B cell (primary cell): ENCODE results near the gene ABCD4. TPM values are rescaled to one million over a fixed set of nuclear protein-coding genes. Genes with fewer than 3 reads are reported as not detected.

Source experiments
- ATAC-seq: fragments of 200-7000 bp; cut with Tn5 transposase; one replicate; pipeline ENCODE4 v1.10.0; 2021; ENCODE audit warnings: low read depth, mild to moderate bottlenecking, moderate number of reproducible peaks, moderate library complexity
- CTCF ChIA-PET: fragments of 350-600 bp; sonication (Branson Sonifier 250); formaldehyde crosslinking; loops from one replicate; lab custom pipeline; 2021; ENCODE audit warnings: antibody characterized with exemption, inconsistent platforms; lab: Charles Lee
- POLR2A ChIA-PET: fragments of 350-600 bp; sonication (Branson Sonifier 250); formaldehyde crosslinking; loops from one replicate; lab custom pipeline; 2021; ENCODE audit warnings: antibody characterized with exemption; lab: Charles Lee
- DNase-seq: peaks from one replicate; pipeline ENCODE4 v3.0.0; 2013
- H2AFZ ChIP-seq: 2 replicates; pipeline ENCODE4 v1.6.1; 2012; ENCODE audit warnings: mild to moderate bottlenecking, low read depth, low read length; ENCODE audit not compliant: insufficient read depth, poor library complexity, severe bottlenecking
- H3K27ac ChIP-seq, 2 donors: 1 replicate in 1 of 2; 2 replicates in 1 of 2; pipeline ENCODE4 v1.5.1; 2012 to 2013; ENCODE audit warnings: low read length in 2 of 2, mild to moderate bottlenecking in 2 of 2, moderate library complexity in 1 of 2
- H3K27me3 ChIP-seq, 4 experiments: fragments of 200-600 bp in 1 of 4; sonication (generic) in 1 of 4; replicated peaks in 1 of 4; 1 replicate in 2 of 4; 2 replicates in 2 of 4; pipeline versions ENCODE4 v1.6.1 to v1.7.0; 2013 to 2016; ENCODE audit warnings: low read length in 3 of 4, mild to moderate bottlenecking in 2 of 4, mixed read lengths in 1 of 4, moderate library complexity in 1 of 4; ENCODE audit not compliant: insufficient read depth in 4 of 4, control insufficient read depth in 3 of 4; ENCODE audit errors: control extremely low read depth in 1 of 4
- H3K36me3 ChIP-seq, 2 experiments: replicated peaks in 1 of 2; 1 replicate in 1 of 2; 2 replicates in 1 of 2; pipeline versions ENCODE4 v1.6.1 to v1.7.1; 2013; ENCODE audit warnings: low read length in 1 of 2; ENCODE audit not compliant: insufficient read depth in 2 of 2, control insufficient read depth in 1 of 2; ENCODE audit errors: control extremely low read depth in 1 of 2, extremely low read depth in 1 of 2
- H3K4me1 ChIP-seq, 2 donors: fragments of 200-600 bp in 1 of 2; sonication (generic) in 1 of 2; 1 replicate in 1 of 2; 2 replicates in 1 of 2; pipeline versions ENCODE4 v1.5.1 to v1.6.1; 2013 to 2017; ENCODE audit warnings: low read length in 2 of 2; ENCODE audit not compliant: control insufficient read depth in 2 of 2, insufficient read depth in 2 of 2
- H3K4me2 ChIP-seq: replicated peaks from 2 replicates; pipeline ENCODE3; 2012; ENCODE audit warnings: mild to moderate bottlenecking, low read depth, low read length; ENCODE audit not compliant: poor library complexity, severe bottlenecking
- H3K4me3 ChIP-seq, 5 experiments: fragments of 200-600 bp in 1 of 5; sonication (generic) in 1 of 5; 1 replicate in 3 of 5; 2 replicates in 2 of 5; pipeline versions ENCODE4 v1.5.1 to v1.7.0; 2011 to 2016; ENCODE audit warnings: low read length in 4 of 5, mild to moderate bottlenecking in 4 of 5, low read depth in 2 of 5, control low read depth in 1 of 5, moderate library complexity in 1 of 5; ENCODE audit not compliant: insufficient read depth in 1 of 5; ENCODE audit errors: control extremely low read depth in 1 of 5, extremely low read depth in 1 of 5
- H3K79me2 ChIP-seq: fragments of 200-600 bp; sonication (generic); one replicate; pipeline ENCODE4 v1.6.0; 2016; ENCODE audit warnings: low read length; ENCODE audit not compliant: control insufficient read depth, insufficient read depth
- H3K9ac ChIP-seq: fragments of 200-600 bp; sonication (generic); 2 replicates; pipeline ENCODE4 v1.6.1; 2017; ENCODE audit warnings: mild to moderate bottlenecking, low read length, moderate library complexity
- H3K9me3 ChIP-seq, 3 donors: one replicate each; pipeline versions ENCODE4 v1.6.1 to v1.7.1; 2013; ENCODE audit warnings: low read length in 2 of 3; ENCODE audit not compliant: control insufficient read depth in 2 of 3, insufficient read depth in 1 of 3; ENCODE audit errors: control extremely low read depth in 1 of 3
- H4K20me1 ChIP-seq: 2 replicates; pipeline ENCODE4 v1.6.0; 2012; ENCODE audit warnings: mild to moderate bottlenecking, low read length; ENCODE audit not compliant: insufficient read depth, control insufficient read depth, poor library complexity, severe bottlenecking
- H3K27ac Mint-ChIP-seq: one replicate; pipeline ENCODE4 v1.8.0; 2021; ENCODE audit warnings: mixed read lengths
- H3K27me3 Mint-ChIP-seq: one replicate; pipeline ENCODE4 v1.8.0; 2021; ENCODE audit warnings: mixed read lengths
- H3K4me1 Mint-ChIP-seq: one replicate; pipeline ENCODE4 v1.8.0; 2021; ENCODE audit warnings: mixed read lengths
- H3K4me3 Mint-ChIP-seq: one replicate; pipeline ENCODE4 v1.8.0; 2021; ENCODE audit warnings: mixed read lengths
- H3K9me3 Mint-ChIP-seq: one replicate; pipeline ENCODE4 v1.8.0; 2022; ENCODE audit warnings: mixed read lengths; ENCODE audit not compliant: insufficient read depth
- CTCF ChIP-seq: fragments of 200-600 bp; IDR thresholded peaks from one replicate; pipeline ENCODE4 v1.8.0; 2022; ENCODE audit warnings: antibody characterized with exemption, mild to moderate bottlenecking
- EZH2 ChIP-seq: IDR thresholded peaks from 2 replicates; pipeline ENCODE4 v1.6.1; 2012; ENCODE audit warnings: borderline replicate concordance, low read depth, mild to moderate bottlenecking, moderate library complexity, low read length; ENCODE audit not compliant: insufficient read depth, poor library complexity, severe bottlenecking
- WGBS: methylation state at CpG from one replicate; pipeline ENCODE4 v1.1.5; 2013; ENCODE audit warnings: missing lambda C conversion rate; ENCODE audit not compliant: insufficient coverage; 5-methylcytosine and 5-hydroxymethylcytosine counted together
- intact Hi-C: fragments of 100-400 bp; cut with micrococcal nuclease; formaldehyde crosslinking; loops from one replicate; pipeline ENCODE4 v1.10.0; 2022
- polyA plus RNA-seq: library from polyadenylated mRNA; depleted of rRNA; stranded (reverse); fragments of >200 nt; gene quantifications from 2 replicates; pipeline ENCODE4 v1.2.3, GENCODE V29; 2012
- total RNA-seq, 2 donors: library from RNA; stranded (reverse); fragments of 120-200 nt in 1 of 2; gene quantifications; 1 replicate in 1 of 2; 2 replicates in 1 of 2; pipeline versions ENCODE4 v1.2.3 to v1.2.4, GENCODE V29; 2013 to 2022

ABCD4 gene
- total and polyA plus RNA-seq, 2 donors (not counting 1 experiment from before 2014, with no cell fraction given) = 90.0 to 125 TPM

- DNase-seq (no peak), ATAC-seq (no peak)
- Histone ChIP-seq H3K9me3 (no peaks in the 10 kb centered on the region), H3K27ac (no peak overlapping the region), H3K4me2 (no peak overlapping the region), H4K20me1 (no peaks in the 10 kb centered on the region), H3K9ac (no peak overlapping the region), H3K79me2 (no peaks in the 10 kb centered on the region), H3K4me1 (no peaks in the 10 kb centered on the region), H3K36me3 (no peaks in the 10 kb centered on the region), H2AFZ (no peak overlapping the region), H3K27me3 (no peaks in the 10 kb centered on the region), H3K4me3 (no peak overlapping the region)
- TF ChIP-seq CTCF (no peak), EZH2 (no peak)
- CTCF ChIA-PET = no interaction called here
- POLR2A ChIA-PET = interaction anchor here (1.1 kb wide), 1 partner anchor 26 kb away, joined by 3 read pairs; no protein-coding TSS in a partner anchor
- H3K27ac Mint-ChIP-seq = no peak overlapping the region
- H3K9me3 Mint-ChIP-seq = no peaks in the 10 kb centered on the region
- peaks cover 6% of the 10 kb centered on the region for H3K27me3 Mint-ChIP-seq
- no peak overlapping the region for H3K4me3 Mint-ChIP-seq
- 71% methylated on average over 4 of the region's 4 CpGs for WGBS
- no peaks in the 10 kb centered on the region for H3K4me1 Mint-ChIP-seq
- intact Hi-C loops = no loop called here
Measured at GRCh38 chr14:74349757-74350156, 47.0 kb upstream of the ABCD4 start.

- Histone ChIP-seq H3K4me3 (no peak overlapping the region), H3K9me3 (no peaks in the 10 kb centered on the region), H3K27ac (no peak overlapping the region), H3K4me1 (no peaks in the 10 kb centered on the region), H3K9ac (no peak overlapping the region), H3K4me2 (no peak overlapping the region), H3K36me3 (no peaks in the 10 kb centered on the region), H3K27me3 (no peaks in the 10 kb centered on the region), H3K79me2 (no peaks in the 10 kb centered on the region), H4K20me1 (no peaks in the 10 kb centered on the region), H2AFZ (no peak overlapping the region)
- Mint-ChIP-seq H3K4me1 (no peaks in the 10 kb centered on the region), H3K9me3 (no peaks in the 10 kb centered on the region), H3K4me3 (no peak overlapping the region), H3K27ac (no peak overlapping the region), H3K27me3 (peaks cover 6% of the 10 kb centered on the region)
- WGBS = 67% methylated on average over 12 of the region's 17 CpGs
- ChIA-PET CTCF (no interaction called here), POLR2A (no interaction called here)
- TF ChIP-seq CTCF = no peak
- TF ChIP-seq EZH2 = no peak
- intact Hi-C loops = no loop called here
- ATAC-seq (no peak), DNase-seq (no peak)
Measured at GRCh38 chr14:74348735-74349463, 46.2 kb upstream of the ABCD4 start.
